WTC11 (cell line): Measurements from ENCODE around the gene PIK3R4. TPM values are rescaled to one million over a fixed set of nuclear protein-coding genes. Genes with fewer than 3 reads are reported as not detected.

ENCODE experiments used
- ATAC-seq: fragments of 200-7000 bp; cut with Tn5 transposase; 2 replicates; pipeline ENCODE4 v1.10.0; 2021; ENCODE audit warnings: mild to moderate bottlenecking, moderate library complexity
- CTCF ChIA-PET: fragments of 300-600 bp; sonication (Branson Sonifier 250); formaldehyde crosslinking; loops from one replicate; lab custom pipeline; 2021; ENCODE audit warnings: antibody characterized with exemption; lab: Charles Lee
- POLR2A ChIA-PET: fragments of 350-600 bp; sonication (Branson Sonifier 250); formaldehyde crosslinking; loops from one replicate; lab custom pipeline; 2021; ENCODE audit warnings: antibody characterized with exemption; lab: Charles Lee
- DNase-seq: peaks from one replicate; pipeline ENCODE4 v3.0.0; 2021; ENCODE audit warnings: low spot score
- H3K27ac Mint-ChIP-seq: 2 replicates; pipeline ENCODE4 v1.8.0; 2021; ENCODE audit warnings: mixed read lengths
- H3K27me3 Mint-ChIP-seq: 2 replicates; pipeline ENCODE4 v1.8.0; 2021; ENCODE audit warnings: low read depth, mild to moderate bottlenecking, moderate library complexity, mixed read lengths
- H3K36me3 Mint-ChIP-seq: 2 replicates; pipeline ENCODE4 v1.8.0; 2021; ENCODE audit warnings: mixed read lengths
- H3K4me1 Mint-ChIP-seq: 2 replicates; pipeline ENCODE4 v1.8.0; 2022; ENCODE audit warnings: mixed read lengths
- H3K4me3 Mint-ChIP-seq: 2 replicates; pipeline ENCODE4 v1.8.0; 2021; ENCODE audit warnings: mild to moderate bottlenecking, moderate library complexity, mixed read lengths
- H3K9me3 Mint-ChIP-seq: 2 replicates; pipeline ENCODE4 v1.8.0; 2021; ENCODE audit warnings: mixed read lengths
- CBFB ChIP-seq: sonication (generic); formaldehyde crosslinking; IDR thresholded peaks from 2 replicates; pipeline ENCODE4 v1.8.1; 2022; ENCODE audit warnings: mild to moderate bottlenecking, low read depth, missing genetic modification reagents
- CREB1 ChIP-seq: sonication (generic); formaldehyde crosslinking; IDR thresholded peaks from 2 replicates; pipeline ENCODE4 v1.8.0; 2023; ENCODE audit warnings: mild to moderate bottlenecking, missing genetic modification reagents
- CREM ChIP-seq: sonication (generic); formaldehyde crosslinking; IDR thresholded peaks from 2 replicates; pipeline ENCODE4 v1.8.1; 2022; ENCODE audit warnings: mild to moderate bottlenecking, missing genetic modification reagents, moderate library complexity
- CTCF ChIP-seq: fragments of 200-600 bp; IDR thresholded peaks from 2 replicates; pipeline ENCODE4 v1.8.0; 2022; ENCODE audit warnings: antibody characterized with exemption
- ELF4 ChIP-seq: sonication (generic); formaldehyde crosslinking; IDR thresholded peaks from 2 replicates; pipeline ENCODE4 v1.8.1; 2022; ENCODE audit warnings: low read depth, mild to moderate bottlenecking, moderate library complexity, missing genetic modification reagents
- FOXJ3 ChIP-seq: sonication (generic); formaldehyde crosslinking; IDR thresholded peaks from 2 replicates; pipeline ENCODE4 v1.9.0; 2021; ENCODE audit warnings: missing genetic modification reagents, mild to moderate bottlenecking, borderline replicate concordance
- FOXK1 ChIP-seq: sonication (generic); formaldehyde crosslinking; IDR thresholded peaks from 2 replicates; pipeline ENCODE4 v1.8.0; 2022; ENCODE audit warnings: mild to moderate bottlenecking, moderate library complexity, missing genetic modification reagents
- FOXP4 ChIP-seq: sonication (generic); formaldehyde crosslinking; IDR thresholded peaks from 2 replicates; pipeline ENCODE4 v1.8.0; 2022; ENCODE audit warnings: mild to moderate bottlenecking, missing genetic modification reagents
- GABPB1 ChIP-seq: sonication (generic); formaldehyde crosslinking; IDR thresholded peaks from 2 replicates; pipeline ENCODE4 v1.8.1; 2023; ENCODE audit warnings: mild to moderate bottlenecking, missing genetic modification reagents
- GTF2I ChIP-seq: fragments of 250-450 bp; sonication (Bioruptor Pico); conservative IDR thresholded peaks from 2 replicates; pipeline ENCODE4 v1.4.0; 2021; ENCODE audit warnings: mild to moderate bottlenecking
- HMGA2 ChIP-seq: fragments of 250-450 bp; sonication (Bioruptor Pico); IDR thresholded peaks from 2 replicates; pipeline ENCODE4 v1.4.0; 2021; ENCODE audit warnings: mild to moderate bottlenecking, moderate library complexity
- MXD4 ChIP-seq: fragments of 250-450 bp; sonication (Bioruptor Pico); IDR thresholded peaks from 2 replicates; pipeline ENCODE4 v1.8.0; 2021; ENCODE audit warnings: mild to moderate bottlenecking, moderate library complexity, borderline replicate concordance
- MYBL2 ChIP-seq: sonication (generic); formaldehyde crosslinking; IDR thresholded peaks from 2 replicates; pipeline ENCODE4 v1.8.1; 2023; ENCODE audit warnings: mild to moderate bottlenecking, moderate library complexity, missing genetic modification reagents
- NR2C2 ChIP-seq: sonication (generic); formaldehyde crosslinking; IDR thresholded peaks from 2 replicates; pipeline ENCODE4 v1.8.0; 2022; ENCODE audit warnings: mild to moderate bottlenecking, missing genetic modification reagents
- NR3C1 ChIP-seq: sonication (generic); formaldehyde crosslinking; conservative IDR thresholded peaks from 2 replicates; pipeline ENCODE4 v1.8.1; 2023; ENCODE audit warnings: low read depth, mild to moderate bottlenecking, missing genetic modification reagents
- PRRX2 ChIP-seq: fragments of 250-450 bp; sonication (Bioruptor Pico); IDR thresholded peaks from 2 replicates; pipeline ENCODE4 v1.8.0; 2021; ENCODE audit warnings: mild to moderate bottlenecking
- RELA ChIP-seq: sonication (generic); formaldehyde crosslinking; IDR thresholded peaks from 2 replicates; pipeline ENCODE4 v1.8.1; 2022; ENCODE audit warnings: missing genetic modification reagents, mild to moderate bottlenecking, borderline replicate concordance
- SMAD3 ChIP-seq: sonication (generic); formaldehyde crosslinking; IDR thresholded peaks from 2 replicates; pipeline ENCODE4 v1.8.0; 2022; ENCODE audit warnings: missing genetic modification reagents, mild to moderate bottlenecking, borderline replicate concordance
- SP1 ChIP-seq: sonication (generic); formaldehyde crosslinking; conservative IDR thresholded peaks from 2 replicates; pipeline ENCODE4 v1.8.1; 2022; ENCODE audit warnings: missing genetic modification reagents
- TEAD1 ChIP-seq: sonication (generic); formaldehyde crosslinking; IDR thresholded peaks from 2 replicates; pipeline ENCODE4 v1.8.0; 2022; ENCODE audit warnings: mild to moderate bottlenecking, missing genetic modification reagents
- USF2 ChIP-seq: sonication (generic); formaldehyde crosslinking; IDR thresholded peaks from 2 replicates; pipeline ENCODE4 v1.8.1; 2023; ENCODE audit warnings: mild to moderate bottlenecking, missing genetic modification reagents, moderate library complexity
- ZNF121 ChIP-seq: sonication (generic); formaldehyde crosslinking; IDR thresholded peaks from 2 replicates; pipeline ENCODE4 v1.8.0; 2023; ENCODE audit warnings: missing genetic modification reagents
- ZNF317 ChIP-seq: sonication (generic); formaldehyde crosslinking; IDR thresholded peaks from 2 replicates; pipeline ENCODE4 v1.8.1; 2023; ENCODE audit warnings: low read depth, mild to moderate bottlenecking, moderate library complexity, missing genetic modification reagents, borderline replicate concordance
- ZNF425 ChIP-seq: fragments of 250-450 bp; sonication (Bioruptor Pico); conservative IDR thresholded peaks from 2 replicates; pipeline ENCODE4 v1.9.0; 2021; ENCODE audit warnings: mild to moderate bottlenecking
- total RNA-seq: library from RNA; stranded (reverse); gene quantifications from 3 replicates; pipeline ENCODE4 v1.2.3, GENCODE V29; 2021
- TF ChIP-seq, protein P1 (sequence below): fragments of 250-450 bp; sonication (Bioruptor Pico); IDR thresholded peaks from 2 replicates; pipeline ENCODE4 v1.9.0; 2021; ENCODE audit warnings: moderate library complexity, mild to moderate bottlenecking, inconsistent platforms, borderline replicate concordance
- TF ChIP-seq, protein P2 (sequence below): sonication (generic); formaldehyde crosslinking; IDR thresholded peaks from 2 replicates; pipeline ENCODE4 v1.8.1; 2022; ENCODE audit warnings: mild to moderate bottlenecking, moderate library complexity, missing genetic modification reagents

Gene PIK3R4
- total RNA-seq, 1 experiment from 2014 or later = 41.5 TPM

DNA sequence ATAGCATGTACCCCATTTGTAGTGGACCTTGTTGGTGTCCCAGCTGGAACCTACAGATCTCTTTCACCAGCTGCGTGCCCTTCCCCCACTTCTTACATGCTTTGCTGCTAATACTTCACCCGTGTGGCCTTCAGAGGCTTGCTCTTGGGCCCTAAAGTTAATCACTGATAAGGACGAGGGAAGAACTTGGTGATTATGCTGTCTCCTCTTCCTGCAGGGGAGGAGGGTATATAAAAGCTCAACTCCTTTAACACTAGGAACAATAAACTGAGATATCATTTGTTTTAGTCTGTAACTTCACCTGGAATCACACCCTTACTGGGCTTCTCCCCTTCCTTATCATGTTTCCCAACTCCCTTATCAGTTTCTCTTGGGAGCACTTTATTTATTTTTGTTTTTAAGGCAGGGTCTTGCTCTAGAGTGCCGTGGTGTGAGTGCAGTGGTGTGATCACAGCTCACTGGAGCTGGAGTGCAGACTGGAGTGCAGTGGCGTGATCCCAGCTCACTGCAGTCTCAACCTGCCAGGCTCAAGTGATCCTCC lies 43.2 kb upstream of the PIK3R4 start:
- Mint-ChIP-seq H3K4me3 (no peak overlapping the region), H3K4me1 (peaks cover 11% of the 10 kb centered on the region), H3K36me3 (no peaks in the 10 kb centered on the region), H3K27me3 (no peaks in the 10 kb centered on the region), H3K9me3 (no peaks in the 10 kb centered on the region), H3K27ac (no peak overlapping the region)
- TF ChIP-seq ZNF121 (no peak), MXD4 (CRISPR knock-in tag) (no peak), FOXJ3 (CRISPR knock-in tag) (no peak), RELA (CRISPR knock-in tag) (no peak), NR2C2 (CRISPR knock-in tag) (no peak), HMGA2 (no peak), CREB1 (no peak), GTF2I (CRISPR knock-in tag) (no peak), FOXP4 (no peak), FOXK1 (CRISPR knock-in tag) (no peak), ELF4 (no peak), ZNF425 (no peak), USF2 (CRISPR knock-in tag) (no peak), SP1 (CRISPR knock-in tag) (no peak), GABPB1 (CRISPR knock-in tag) (no peak), ZNF317 (no peak), SMAD3 (CRISPR knock-in tag) (no peak), NR3C1 (CRISPR knock-in tag) (no peak), MYBL2 (CRISPR knock-in tag) (no peak)
- TF ChIP-seq, protein P1, sequence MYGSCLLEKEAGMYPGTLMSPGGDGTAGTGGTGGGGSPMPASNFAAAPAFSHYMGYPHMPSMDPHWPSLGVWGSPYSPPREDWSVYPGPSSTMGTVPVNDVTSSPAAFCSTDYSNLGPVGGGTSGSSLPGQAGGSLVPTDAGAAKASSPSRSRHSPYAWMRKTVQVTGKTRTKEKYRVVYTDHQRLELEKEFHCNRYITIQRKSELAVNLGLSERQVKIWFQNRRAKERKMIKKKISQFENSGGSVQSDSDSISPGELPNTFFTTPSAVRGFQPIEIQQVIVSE (CRISPR knock-in tag) = no peak
- DNase-seq (no peak), ATAC-seq (no peak)
- ChIA-PET CTCF (interaction anchor here (1.0 kb wide), 1 partner anchor 103 kb away, joined by 3 read pairs; no protein-coding TSS in a partner anchor), POLR2A (no interaction called here)

DNA sequence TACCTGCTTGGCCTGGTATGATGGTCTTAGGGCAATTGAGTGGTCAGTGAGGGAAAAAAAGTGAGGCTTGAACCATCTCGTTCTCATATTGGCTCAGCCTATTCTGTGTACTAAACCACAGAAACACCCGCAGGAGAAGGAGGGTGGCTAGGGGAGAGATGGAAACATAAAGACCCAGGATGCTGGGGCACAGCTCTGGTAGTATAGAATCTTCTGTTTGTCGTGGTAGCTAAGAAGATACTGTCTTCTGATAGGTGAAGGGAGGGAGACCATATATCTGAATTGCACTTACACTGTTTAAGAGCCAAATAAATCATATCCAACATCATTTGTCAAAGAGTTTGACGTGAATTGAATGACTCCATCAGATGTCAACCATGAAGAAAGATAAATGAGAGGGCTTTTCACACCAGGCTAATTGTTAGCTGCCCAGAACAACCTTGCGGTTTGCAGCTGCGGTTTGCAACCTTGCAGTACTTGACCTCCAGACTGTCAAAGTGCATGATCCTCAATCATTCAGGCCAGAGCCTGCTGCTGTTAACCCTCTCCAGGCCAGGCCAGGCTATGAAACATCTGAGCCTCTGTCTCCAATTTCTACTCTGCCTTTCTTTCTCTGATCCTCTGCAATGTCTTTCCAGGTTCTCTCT lies 40.9 kb upstream of the PIK3R4 start:
- Mint-ChIP-seq H3K36me3 (no peaks in the 10 kb centered on the region), H3K4me1 (0 out of 2 replicates have a peak, but pooled peaks cover 3% of the 10 kb centered on the region), H3K27ac (no peak overlapping the region), H3K9me3 (no peaks in the 10 kb centered on the region), H3K4me3 (no peak overlapping the region), H3K27me3 (no peaks in the 10 kb centered on the region)
- ATAC-seq (no peak), DNase-seq (no peak)
- POLR2A ChIA-PET = interaction anchor here (0.6 kb wide), 1 partner anchor 57 kb away, joined by 3 read pairs; no protein-coding TSS in a partner anchor
- CTCF ChIA-PET = no interaction called here
- TF ChIP-seq CBFB (CRISPR knock-in tag) = no peak
- TF ChIP-seq TEAD1 (CRISPR knock-in tag) = no peak
- TF ChIP-seq, protein P2, sequence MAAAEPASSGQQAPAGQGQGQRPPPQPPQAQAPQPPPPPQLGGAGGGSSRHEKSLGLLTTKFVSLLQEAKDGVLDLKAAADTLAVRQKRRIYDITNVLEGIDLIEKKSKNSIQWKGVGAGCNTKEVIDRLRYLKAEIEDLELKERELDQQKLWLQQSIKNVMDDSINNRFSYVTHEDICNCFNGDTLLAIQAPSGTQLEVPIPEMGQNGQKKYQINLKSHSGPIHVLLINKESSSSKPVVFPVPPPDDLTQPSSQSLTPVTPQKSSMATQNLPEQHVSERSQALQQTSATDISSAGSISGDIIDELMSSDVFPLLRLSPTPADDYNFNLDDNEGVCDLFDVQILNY (CRISPR knock-in tag) = no peak
- no peak for TF ChIP-seq CREM (CRISPR knock-in tag)
- no peak for TF ChIP-seq CTCF
- TF ChIP-seq PRRX2 (CRISPR knock-in tag) = no peak
